NT2/D1 (cell line): ENCODE results near the gene TPM2.

ENCODE experiments used
- YY1 ChIP-seq: IDR thresholded peaks from 2 replicates; pipeline ENCODE4 v1.6.1; 2011; ENCODE audit not compliant: insufficient read length, insufficient read depth
- ZNF274 ChIP-seq: IDR thresholded peaks from 2 replicates; pipeline ENCODE4 v1.6.1; 2011; ENCODE audit warnings: mild to moderate bottlenecking, low read depth, low read length

- TF ChIP-seq ZNF274 (no peak), YY1 (no peak)
Measured at GRCh38 chr9:35653611-35654010, 36.1 kb downstream of the TPM2 start.
